Measurements from ENCODE around the gene TRMT2A. TPM values are rescaled to one million over a fixed set of nuclear protein-coding genes. Genes with fewer than 3 reads are reported as not detected.

Gene TRMT2A
- total and polyA plus RNA-seq, 10 of the 15 experiments (the other 5 are each of a cell fraction or from before 2014, with no cell fraction given): 0.29 to 97.0 (median 57.9) TPM

DNA sequence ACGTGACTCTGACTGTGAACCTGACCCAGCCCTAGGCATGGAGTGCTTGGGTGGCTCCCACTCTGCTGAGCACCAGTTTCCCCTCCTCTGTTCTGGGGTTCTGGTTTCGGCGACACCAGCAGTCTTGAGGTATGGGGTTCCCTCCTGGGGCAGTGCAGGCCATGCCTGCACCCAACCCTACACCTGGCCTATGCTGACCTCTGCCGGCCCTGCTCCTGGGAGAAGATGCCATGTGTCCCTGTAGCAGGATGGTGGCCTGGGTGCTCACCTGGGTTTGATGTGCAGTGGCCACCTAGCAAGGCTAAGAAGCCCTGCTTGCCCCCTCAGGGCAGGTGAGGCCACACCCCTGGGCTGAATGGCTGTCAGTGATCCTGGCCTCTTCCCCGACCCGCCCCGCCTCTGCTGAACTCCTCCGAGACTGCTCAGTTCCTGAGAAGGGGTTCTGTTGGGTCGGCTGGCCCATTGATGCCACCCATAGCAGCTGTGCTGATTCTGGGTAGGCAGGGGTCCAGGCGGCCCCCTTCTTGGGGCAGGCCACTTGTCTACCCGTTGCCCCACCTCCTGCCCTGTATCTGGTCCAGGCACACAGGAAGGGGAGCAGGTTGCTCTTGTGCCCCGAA is 17.0 kb upstream of the TRMT2A start:
- ChIA-PET SMC1A (ENCODE audit: uncharacterized antibody, unreplicated experiment) (no interaction called here), RAD21 (ENCODE audit: unreplicated experiment) (no interaction called here), CTCF (no interaction called here), POLR2A (no interaction called here)
- H2AFZ ChIP-seq (ENCODE audit: control insufficient read depth, low read depth, low read length): no peak overlapping the region
- FAIRE-seq: no peak
- 80% methylated on average over 12 of the region's 12 CpGs for WGBS (ENCODE audit: insufficient coverage, insufficient replicate concordance, low lambda C conversion rate, missing lambda C conversion rate)
- no peak for TF ChIP-seq STAT3 (IDR thresholded peaks at IDR 0.05; ENCODE audit: low read depth, low read length)
- TF ChIP-seq, protein P1, sequence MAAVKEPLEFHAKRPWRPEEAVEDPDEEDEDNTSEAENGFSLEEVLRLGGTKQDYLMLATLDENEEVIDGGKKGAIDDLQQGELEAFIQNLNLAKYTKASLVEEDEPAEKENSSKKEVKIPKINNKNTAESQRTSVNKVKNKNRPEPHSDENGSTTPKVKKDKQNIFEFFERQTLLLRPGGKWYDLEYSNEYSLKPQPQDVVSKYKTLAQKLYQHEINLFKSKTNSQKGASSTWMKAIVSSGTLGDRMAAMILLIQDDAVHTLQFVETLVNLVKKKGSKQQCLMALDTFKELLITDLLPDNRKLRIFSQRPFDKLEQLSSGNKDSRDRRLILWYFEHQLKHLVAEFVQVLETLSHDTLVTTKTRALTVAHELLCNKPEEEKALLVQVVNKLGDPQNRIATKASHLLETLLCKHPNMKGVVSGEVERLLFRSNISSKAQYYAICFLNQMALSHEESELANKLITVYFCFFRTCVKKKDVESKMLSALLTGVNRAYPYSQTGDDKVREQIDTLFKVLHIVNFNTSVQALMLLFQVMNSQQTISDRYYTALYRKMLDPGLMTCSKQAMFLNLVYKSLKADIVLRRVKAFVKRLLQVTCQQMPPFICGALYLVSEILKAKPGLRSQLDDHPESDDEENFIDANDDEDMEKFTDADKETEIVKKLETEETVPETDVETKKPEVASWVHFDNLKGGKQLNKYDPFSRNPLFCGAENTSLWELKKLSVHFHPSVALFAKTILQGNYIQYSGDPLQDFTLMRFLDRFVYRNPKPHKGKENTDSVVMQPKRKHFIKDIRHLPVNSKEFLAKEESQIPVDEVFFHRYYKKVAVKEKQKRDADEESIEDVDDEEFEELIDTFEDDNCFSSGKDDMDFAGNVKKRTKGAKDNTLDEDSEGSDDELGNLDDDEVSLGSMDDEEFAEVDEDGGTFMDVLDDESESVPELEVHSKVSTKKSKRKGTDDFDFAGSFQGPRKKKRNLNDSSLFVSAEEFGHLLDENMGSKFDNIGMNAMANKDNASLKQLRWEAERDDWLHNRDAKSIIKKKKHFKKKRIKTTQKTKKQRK (IDR thresholded peaks at IDR 0.05; ENCODE audit: low read depth, low read length): no peak
- H3K4me3 ChIP-seq: no peak overlapping the region
- no peak for ATAC-seq
- H3K79me2 ChIP-seq (ENCODE audit: control insufficient read depth, insufficient read depth, low read length): peaks cover 7% of the 10 kb centered on the region
- H3K4me2 ChIP-seq (ENCODE audit: control insufficient read depth, insufficient read depth): 0 out of 2 replicates have a peak overlapping the region, but pooled peaks have one; percentile 9
- no peak overlapping the region for H3K9ac ChIP-seq (ENCODE audit: control insufficient read depth, insufficient read depth, low read length)
- no TSS peak for BruUV-seq (replicated peaks)
- peaks cover 12% of the 10 kb centered on the region for H3K4me1 ChIP-seq (ENCODE audit: control insufficient read depth, insufficient read depth, low read length)
- DNase-seq (ENCODE audit: low read depth, low spot score): no peak
- no peaks in the 10 kb centered on the region for H3K9me3 ChIP-seq (replicated peaks; ENCODE audit: control insufficient read depth, insufficient read depth, low read length)
- H3K27ac ChIP-seq (ENCODE audit: control insufficient read depth, insufficient read depth): no peak overlapping the region
- H3K27me3 ChIP-seq (replicated peaks in 1 of 2; ENCODE audit: control insufficient read depth in 2 of 2, insufficient read depth in 2 of 2, low read length in 1 of 2): no peaks in the 10 kb centered on the region
- in situ Hi-C loops (cut with MboI) (no loop called here), intact Hi-C loops (cut with micrococcal nuclease; ENCODE audit: unreplicated experiment) (no loop called here)
- no peaks in the 10 kb centered on the region for H3K36me3 ChIP-seq (ENCODE audit: control insufficient read depth in 2 of 2, insufficient read depth in 2 of 2, low read length in 1 of 2)
- H4K20me1 ChIP-seq (ENCODE audit: control insufficient read depth, insufficient read depth): no peaks in the 10 kb centered on the region

DNA sequence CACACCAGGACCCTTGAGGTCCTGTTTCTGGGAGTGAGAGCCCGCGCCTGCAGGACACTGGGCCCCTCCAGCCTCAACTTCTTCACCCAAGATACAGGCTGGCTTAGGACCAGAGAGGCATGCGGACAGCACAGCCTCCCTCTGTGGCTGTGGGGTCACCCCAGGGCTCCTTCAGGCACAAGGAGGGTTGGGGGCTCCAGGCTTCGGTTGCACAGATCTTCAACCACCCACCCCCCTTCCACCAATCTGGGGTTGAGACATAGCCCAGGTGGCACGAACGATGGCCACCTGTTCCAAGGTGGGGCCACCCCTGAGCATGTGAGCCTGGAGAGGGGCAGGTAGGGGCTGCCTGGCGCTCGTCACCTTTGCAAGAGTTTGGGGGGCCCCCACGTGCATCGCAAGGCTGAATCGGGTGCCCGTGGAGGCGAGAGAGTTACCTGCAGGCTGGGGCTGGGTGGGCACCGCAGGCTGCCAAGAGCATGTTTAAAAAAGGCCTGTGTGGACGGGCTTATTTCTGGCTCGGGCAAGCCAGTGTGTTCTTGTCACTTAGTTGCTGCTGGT is 15.7 kb upstream of the TRMT2A start:
- no peaks in the 10 kb centered on the region for H3K27me3 ChIP-seq (replicated peaks in 1 of 2; ENCODE audit: control insufficient read depth in 2 of 2, insufficient read depth in 2 of 2, low read length in 1 of 2)
- ChIA-PET POLR2A (no interaction called here), CTCF (no interaction called here), RAD21 (ENCODE audit: unreplicated experiment) (no interaction called here), SMC1A (ENCODE audit: uncharacterized antibody, unreplicated experiment) (no interaction called here)
- WGBS (ENCODE audit: insufficient coverage, insufficient replicate concordance, low lambda C conversion rate, missing lambda C conversion rate): 82% methylated on average over 13 of the region's 16 CpGs
- H3K9ac ChIP-seq (ENCODE audit: control insufficient read depth, insufficient read depth, low read length): peak overlapping the region; percentile 61
- intact Hi-C loops (cut with micrococcal nuclease; ENCODE audit: unreplicated experiment) (no loop called here), in situ Hi-C loops (cut with MboI) (no loop called here)
- H3K4me1 ChIP-seq (ENCODE audit: control insufficient read depth, insufficient read depth, low read length): peaks cover 12% of the 10 kb centered on the region
- BruUV-seq (replicated peaks): no TSS peak
- FAIRE-seq (no peak), DNase-seq (ENCODE audit: low read depth, low spot score) (no peak), ATAC-seq (no peak)
- peak overlapping the region; percentile 83 for H3K4me2 ChIP-seq (ENCODE audit: control insufficient read depth, insufficient read depth)
- no peaks in the 10 kb centered on the region for H4K20me1 ChIP-seq (ENCODE audit: control insufficient read depth, insufficient read depth)
- H3K4me3 ChIP-seq: peak overlapping the region; percentile 74
- H3K79me2 ChIP-seq (ENCODE audit: control insufficient read depth, insufficient read depth, low read length): peaks cover 7% of the 10 kb centered on the region
- peaks cover 2 to 5% of the 10 kb centered on the region in 2 experiments; a peak in 2 of 4 replicates for H3K36me3 ChIP-seq (ENCODE audit: control insufficient read depth in 2 of 2, insufficient read depth in 2 of 2, low read length in 1 of 2)
- no peak overlapping the region for H2AFZ ChIP-seq (ENCODE audit: control insufficient read depth, low read depth, low read length)
- H3K9me3 ChIP-seq (replicated peaks; ENCODE audit: control insufficient read depth, insufficient read depth, low read length): no peaks in the 10 kb centered on the region
- H3K27ac ChIP-seq (ENCODE audit: control insufficient read depth, insufficient read depth): no peak overlapping the region
- TF ChIP-seq TCF12 (IDR thresholded peaks at IDR 0.05; ENCODE audit: low read depth, low read length) (no peak), HDAC2 (IDR thresholded peaks at IDR 0.05) (no peak), CHD1 (IDR thresholded peaks at IDR 0.05; ENCODE audit: low read depth, low read length) (no peak)
- TF ChIP-seq, protein P2, sequence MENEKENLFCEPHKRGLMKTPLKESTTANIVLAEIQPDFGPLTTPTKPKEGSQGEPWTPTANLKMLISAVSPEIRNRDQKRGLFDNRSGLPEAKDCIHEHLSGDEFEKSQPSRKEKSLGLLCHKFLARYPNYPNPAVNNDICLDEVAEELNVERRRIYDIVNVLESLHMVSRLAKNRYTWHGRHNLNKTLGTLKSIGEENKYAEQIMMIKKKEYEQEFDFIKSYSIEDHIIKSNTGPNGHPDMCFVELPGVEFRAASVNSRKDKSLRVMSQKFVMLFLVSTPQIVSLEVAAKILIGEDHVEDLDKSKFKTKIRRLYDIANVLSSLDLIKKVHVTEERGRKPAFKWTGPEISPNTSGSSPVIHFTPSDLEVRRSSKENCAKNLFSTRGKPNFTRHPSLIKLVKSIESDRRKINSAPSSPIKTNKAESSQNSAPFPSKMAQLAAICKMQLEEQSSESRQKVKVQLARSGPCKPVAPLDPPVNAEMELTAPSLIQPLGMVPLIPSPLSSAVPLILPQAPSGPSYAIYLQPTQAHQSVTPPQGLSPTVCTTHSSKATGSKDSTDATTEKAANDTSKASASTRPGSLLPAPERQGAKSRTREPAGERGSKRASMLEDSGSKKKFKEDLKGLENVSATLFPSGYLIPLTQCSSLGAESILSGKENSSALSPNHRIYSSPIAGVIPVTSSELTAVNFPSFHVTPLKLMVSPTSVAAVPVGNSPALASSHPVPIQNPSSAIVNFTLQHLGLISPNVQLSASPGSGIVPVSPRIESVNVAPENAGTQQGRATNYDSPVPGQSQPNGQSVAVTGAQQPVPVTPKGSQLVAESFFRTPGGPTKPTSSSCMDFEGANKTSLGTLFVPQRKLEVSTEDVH (IDR thresholded peaks at IDR 0.05; ENCODE audit: low read depth, partially characterized antibody): no peak

Measured in GM12878 (cell line).